PC-9 (cell line): Measurements from ENCODE around the gene MICAL2.

Experiments used
- CTCF ChIP-seq: fragments of 200-600 bp; sonication (generic); conservative IDR thresholded peaks from 2 replicates; pipeline ENCODE4 v1.6.1; 2017; ENCODE audit warnings: mixed run types, antibody characterized with exemption, mild to moderate bottlenecking, moderate library complexity
- EZH2 ChIP-seq: fragments of 200-600 bp; sonication (generic); IDR thresholded peaks from 2 replicates; pipeline ENCODE4 v1.8.0; 2017; ENCODE audit warnings: antibody characterized with exemption, low read depth

- TF ChIP-seq CTCF (no peak), EZH2 (no peak)
Measured at GRCh38 chr11:12099132-12099873, 11.1 kb upstream of the MICAL2 start.
